Kidney (tissue), 14 donors: Measurements from ENCODE around the gene NDE1. TPM values are rescaled to one million over a fixed set of nuclear protein-coding genes. Genes with fewer than 3 reads are reported as not detected.

Experiments
- DNase-seq, 5 donors: peaks; one replicate each; pipeline ENCODE4 v3.0.0-alpha.2; 2013 to 2020
- FAIRE-seq: peaks from 2 replicates; lab custom pipeline; 2012; peaks lifted over from hg19 to GRCh38; lab: Jason Lieb, UNC
- H3K27ac ChIP-seq, 2 donors: one replicate each; pipeline ENCODE4 v1.7.0; 2013; ENCODE audit warnings: low read depth in 2 of 2, low read length in 2 of 2, inconsistent platforms in 1 of 2
- H3K27me3 ChIP-seq: one replicate; pipeline ENCODE4 v1.7.1; 2013; ENCODE audit warnings: low read length, inconsistent platforms; ENCODE audit not compliant: control insufficient read depth, insufficient read depth
- H3K36me3 ChIP-seq, 3 donors: one replicate each; pipeline versions ENCODE4 v1.7.0 to v1.7.1; 2013; ENCODE audit warnings: low read length in 3 of 3, control low read depth in 1 of 3, inconsistent platforms in 1 of 3; ENCODE audit not compliant: insufficient read depth in 3 of 3, control insufficient read depth in 2 of 3
- H3K4me1 ChIP-seq, 3 donors: one replicate each; pipeline versions ENCODE4 v1.7.0 to v1.7.1; 2013; ENCODE audit warnings: low read length in 3 of 3, inconsistent platforms in 1 of 3, low read depth in 1 of 3; ENCODE audit not compliant: control insufficient read depth in 2 of 3, insufficient read depth in 2 of 3
- H3K4me3 ChIP-seq, 3 donors: one replicate each; pipeline versions ENCODE4 v1.7.0 to v1.8.1; 2013; ENCODE audit warnings: low read length in 3 of 3, control low read depth in 1 of 3, inconsistent platforms in 1 of 3
- H3K9ac ChIP-seq, 3 donors: one replicate each; pipeline versions ENCODE4 v1.7.0 to v1.7.1; 2013; ENCODE audit warnings: low read length in 3 of 3, control low read depth in 1 of 3, inconsistent platforms in 1 of 3
- H3K9me3 ChIP-seq, 3 donors: one replicate each; pipeline versions ENCODE4 v1.7.0 to v1.7.1; 2013; ENCODE audit warnings: low read length in 3 of 3, control low read depth in 1 of 3, inconsistent platforms in 1 of 3; ENCODE audit not compliant: control insufficient read depth in 2 of 3, insufficient read depth in 1 of 3
- CTCF ChIP-seq: IDR thresholded peaks from 3 replicates; pipeline ENCODE4 v1.5.1; 2012; ENCODE audit warnings: mild to moderate bottlenecking, moderate library complexity, borderline replicate concordance; ENCODE audit not compliant: insufficient read depth; ENCODE audit errors: extremely low read depth
- intact Hi-C: fragments of 100-400 bp; cut with DNase I; formaldehyde crosslinking; loops from one replicate; pipeline ENCODE4 v1.11.1; 2022
- polyA plus RNA-seq: library from polyadenylated mRNA; stranded (reverse); fragments of 350-450 nt; fragmentation: Illumina TruSeq; extraction: RNeasy Lipid Tissue Mini Kit (QIAGEN cat#74804); gene quantifications from one replicate; pipeline ENCODE4 v1.2.3, GENCODE V29; 2014; ENCODE audit warnings: low read depth, low replicate concordance; ENCODE audit not compliant: insufficient read depth
- total RNA-seq: library from RNA; stranded (reverse); fragmentation: NEBNext Ultra II Directional; extraction: Animal tissue kit (Norgen Biotek cat#: 25700); gene quantifications from one replicate; pipeline ENCODE4 v1.2.1, GENCODE V29; 2021
- donor health status: control.
- donor health status: control.
- donor health status: control.
- donor health status: control.
- donor health status: control.
- donor health status: DM: yes; HTN: yes; CAD: no.
- donor health status: Normal renal cell carcinoma (clear cell type).

Gene NDE1
- total and polyA plus RNA-seq, 2 donors from 2014 or later = 4.6 to 31.7 TPM

GRCh38 chr16:15608398-15609285, 41.4 kb upstream of the NDE1 start:
- H3K9me3 ChIP-seq = no peaks in the 10 kb centered on the region
- no peaks in the 10 kb centered on the region for H3K27me3 ChIP-seq
- H3K9ac ChIP-seq = no peak overlapping the region
- H3K4me1 ChIP-seq = peaks cover 0 to 5% (median 3%) of the 10 kb centered on the region in 3 donors
- H3K36me3 ChIP-seq = peaks cover 11 to 64% (median 47%) of the 10 kb centered on the region in 3 donors
- no peak for DNase-seq
- no peak for FAIRE-seq
- intact Hi-C loops = no loop called here
- H3K27ac ChIP-seq = peak overlapping the region in 1 of 2 donors; percentile 9
- no peak overlapping the region for H3K4me3 ChIP-seq
- TF ChIP-seq CTCF = no peak

GRCh38 chr16:15609286-15609649, 40.8 kb upstream of the NDE1 start:
- Histone ChIP-seq H3K9me3 (no peaks in the 10 kb centered on the region), H3K4me3 (no peak overlapping the region), H3K27me3 (no peaks in the 10 kb centered on the region), H3K9ac (no peak overlapping the region), H3K27ac (no peak overlapping the region), H3K36me3 (peaks cover 13 to 62% (median 44%) of the 10 kb centered on the region in 3 donors), H3K4me1 (peaks cover 0 to 5% (median 3%) of the 10 kb centered on the region in 3 donors)
- TF ChIP-seq CTCF = no peak
- intact Hi-C loops = no loop called here
- FAIRE-seq (no peak), DNase-seq (no peak)

GRCh38 chr16:15610369-15610871, 39.6 kb upstream of the NDE1 start:
- Histone ChIP-seq H3K27ac (no peak overlapping the region), H3K4me1 (peaks cover 0 to 5% (median 3%) of the 10 kb centered on the region in 3 donors), H3K36me3 (peaks cover 13 to 50% (median 40%) of the 10 kb centered on the region in 3 donors), H3K9me3 (no peaks in the 10 kb centered on the region), H3K9ac (no peak overlapping the region), H3K4me3 (no peak overlapping the region), H3K27me3 (no peaks in the 10 kb centered on the region)
- intact Hi-C loops = no loop called here
- no peak for TF ChIP-seq CTCF
- DNase-seq (no peak), FAIRE-seq (no peak)
